ENCODE results near the gene CLMN.

Gene CLMN

DNA sequence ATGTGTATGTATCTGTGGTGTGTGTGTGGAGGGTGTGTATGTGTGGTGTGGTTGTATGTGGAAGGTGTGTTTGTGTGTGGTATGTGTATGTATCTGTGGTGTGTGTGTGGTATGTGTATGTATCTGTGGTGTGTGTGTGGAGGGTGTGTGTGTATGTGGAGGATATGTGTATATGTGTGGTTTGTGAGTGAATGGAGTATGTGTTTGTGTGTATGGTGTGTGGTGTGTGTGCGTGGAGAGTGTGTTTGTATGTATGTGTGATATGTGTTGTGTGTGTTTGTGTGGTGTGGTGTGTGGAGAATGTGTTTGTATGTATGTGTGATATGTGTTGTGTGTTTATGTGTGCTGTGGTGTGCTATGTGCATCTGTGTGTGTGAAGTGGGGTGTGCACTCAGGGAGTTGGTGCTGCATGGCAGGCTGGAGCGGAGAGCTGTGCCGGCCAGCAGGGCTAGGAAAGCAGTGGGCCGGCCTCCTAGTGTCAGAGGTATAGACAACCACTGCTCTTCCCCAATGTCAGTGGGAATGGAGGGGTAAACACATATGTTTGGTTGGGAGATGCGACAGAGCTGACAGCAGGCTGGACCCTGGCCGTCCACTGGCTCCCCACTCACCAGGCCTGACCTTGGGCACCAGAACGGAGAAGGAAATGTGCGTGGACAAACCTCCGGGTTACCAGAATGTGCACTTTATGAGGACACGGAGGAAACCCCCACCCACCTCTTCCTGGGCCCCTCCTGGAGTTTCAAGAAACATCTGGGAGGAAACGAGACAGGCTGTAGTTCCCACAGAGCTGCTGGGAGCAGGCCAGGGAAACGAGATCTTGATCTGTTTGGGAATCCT, 60.7 kb downstream of the CLMN start:
- no peak overlapping the region for H3K4me3 ChIP-seq (replicated peaks; ENCODE audit: low read depth, low read length)
- TF ChIP-seq, protein P1, sequence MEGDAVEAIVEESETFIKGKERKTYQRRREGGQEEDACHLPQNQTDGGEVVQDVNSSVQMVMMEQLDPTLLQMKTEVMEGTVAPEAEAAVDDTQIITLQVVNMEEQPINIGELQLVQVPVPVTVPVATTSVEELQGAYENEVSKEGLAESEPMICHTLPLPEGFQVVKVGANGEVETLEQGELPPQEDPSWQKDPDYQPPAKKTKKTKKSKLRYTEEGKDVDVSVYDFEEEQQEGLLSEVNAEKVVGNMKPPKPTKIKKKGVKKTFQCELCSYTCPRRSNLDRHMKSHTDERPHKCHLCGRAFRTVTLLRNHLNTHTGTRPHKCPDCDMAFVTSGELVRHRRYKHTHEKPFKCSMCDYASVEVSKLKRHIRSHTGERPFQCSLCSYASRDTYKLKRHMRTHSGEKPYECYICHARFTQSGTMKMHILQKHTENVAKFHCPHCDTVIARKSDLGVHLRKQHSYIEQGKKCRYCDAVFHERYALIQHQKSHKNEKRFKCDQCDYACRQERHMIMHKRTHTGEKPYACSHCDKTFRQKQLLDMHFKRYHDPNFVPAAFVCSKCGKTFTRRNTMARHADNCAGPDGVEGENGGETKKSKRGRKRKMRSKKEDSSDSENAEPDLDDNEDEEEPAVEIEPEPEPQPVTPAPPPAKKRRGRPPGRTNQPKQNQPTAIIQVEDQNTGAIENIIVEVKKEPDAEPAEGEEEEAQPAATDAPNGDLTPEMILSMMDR (IDR thresholded peaks at IDR 0.05; ENCODE audit: low read length, missing control alignments): no peak
- DNase-seq (ENCODE audit: low read depth): peak; percentile 68

DNA sequence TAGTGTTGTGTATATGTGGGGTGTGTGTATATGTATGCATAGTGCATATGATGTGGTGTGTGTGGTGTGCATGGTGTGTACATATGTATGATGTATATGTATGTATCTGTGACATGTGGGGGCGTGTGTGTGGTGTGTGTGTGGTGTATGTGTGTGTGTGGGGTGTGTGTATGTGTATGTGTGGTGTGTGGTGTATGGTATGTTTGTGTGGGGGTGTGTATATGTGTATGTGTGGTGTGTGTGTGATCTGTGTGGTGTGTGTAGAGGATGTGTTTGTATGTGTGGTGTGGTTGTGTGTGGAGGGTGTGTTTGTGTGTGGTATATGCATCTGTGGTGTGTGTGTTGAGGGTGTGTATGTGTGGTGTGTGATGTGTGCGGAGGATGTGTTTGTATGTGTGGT, 61.6 kb downstream of the CLMN start:
- TF ChIP-seq, protein P1 (IDR thresholded peaks at IDR 0.05; ENCODE audit: low read length, missing control alignments): no peak
- DNase-seq (ENCODE audit: low read depth): no peak
- no peak overlapping the region for H3K4me3 ChIP-seq (replicated peaks; ENCODE audit: low read depth, low read length)

DNA sequence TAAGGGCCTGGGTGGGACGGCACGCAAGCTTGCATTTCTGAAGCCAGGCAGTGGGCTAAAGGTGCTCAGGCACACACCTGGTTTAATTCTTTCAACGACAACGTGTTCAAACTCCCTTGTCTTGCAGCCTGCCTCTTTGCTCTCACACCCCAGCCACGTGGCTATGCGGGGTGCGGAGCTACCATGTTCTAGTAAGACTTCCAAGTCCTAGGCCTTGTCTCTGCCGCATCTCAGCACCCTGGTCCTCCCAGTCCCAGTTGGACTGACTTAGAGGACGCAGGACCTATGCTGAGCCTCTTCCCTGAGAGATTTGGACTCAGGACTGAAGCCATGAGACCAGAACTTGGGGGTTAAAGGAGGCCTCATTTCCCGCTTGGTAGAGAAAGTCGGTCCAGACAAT, 62.2 kb downstream of the CLMN start:
- no peak overlapping the region for H3K4me3 ChIP-seq (replicated peaks; ENCODE audit: low read depth, low read length)
- no peak for DNase-seq (ENCODE audit: low read depth)
- TF ChIP-seq, protein P1 (IDR thresholded peaks at IDR 0.05; ENCODE audit: low read length, missing control alignments): no peak

DNA sequence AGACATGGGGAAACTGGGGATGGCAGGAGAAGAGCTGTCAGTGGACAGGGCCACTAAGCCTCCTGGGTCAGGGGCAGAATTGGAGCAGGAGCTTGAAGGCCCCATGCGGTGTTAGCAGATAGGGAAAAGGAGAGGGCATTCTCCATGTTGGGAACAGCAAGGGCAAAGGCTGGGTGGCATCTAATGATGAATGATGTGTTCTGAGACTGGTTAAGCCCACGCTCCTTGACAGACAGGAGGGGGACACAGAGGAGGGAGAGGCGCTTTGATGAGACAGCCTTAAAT, 63.0 kb downstream of the CLMN start:
- H3K4me3 ChIP-seq (replicated peaks; ENCODE audit: low read depth, low read length): no peak overlapping the region
- no peak for DNase-seq (ENCODE audit: low read depth)
- TF ChIP-seq, protein P1 (IDR thresholded peaks at IDR 0.05; ENCODE audit: low read length, missing control alignments): no peak

DNA sequence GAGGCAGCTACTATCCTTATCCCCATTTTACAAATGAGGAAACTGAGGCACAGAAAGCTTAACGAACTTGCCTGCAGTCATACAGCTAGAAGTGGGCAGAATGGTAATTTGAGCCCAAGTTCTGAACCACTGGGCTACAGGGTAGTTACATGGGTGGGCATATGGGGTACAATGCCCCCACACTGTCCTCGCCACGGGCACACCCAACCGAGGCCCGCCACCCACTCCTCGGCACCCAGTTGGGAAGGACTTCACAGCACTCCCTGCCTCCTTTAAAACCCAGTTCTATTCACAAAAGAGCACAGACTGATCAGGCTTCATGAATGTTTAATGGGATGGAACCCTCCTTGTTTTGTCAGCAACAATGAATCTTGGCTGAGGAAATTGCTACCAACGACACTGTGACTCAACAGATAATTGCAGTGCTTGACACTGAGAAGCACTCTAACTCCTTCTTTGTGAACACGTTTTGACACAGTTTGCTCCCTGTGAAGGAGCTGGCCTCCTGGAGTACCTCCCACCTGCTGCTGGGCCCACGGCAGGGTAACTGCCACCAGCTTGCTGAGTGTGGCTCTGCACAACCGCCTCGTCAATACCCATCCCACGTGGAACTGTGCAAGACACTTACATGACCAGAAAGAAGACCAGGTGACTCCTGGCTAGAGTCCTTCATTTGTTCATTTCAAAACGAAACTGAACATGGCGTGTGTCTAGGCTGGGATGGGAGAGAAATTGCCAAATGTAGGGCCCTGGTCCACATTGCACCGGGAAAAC, 63.5 kb downstream of the CLMN start:
- TF ChIP-seq, protein P1 (IDR thresholded peaks at IDR 0.05; ENCODE audit: low read length, missing control alignments): no peak
- H3K4me3 ChIP-seq (replicated peaks; ENCODE audit: low read depth, low read length): no peak overlapping the region
- DNase-seq (ENCODE audit: low read depth): no peak

DNA sequence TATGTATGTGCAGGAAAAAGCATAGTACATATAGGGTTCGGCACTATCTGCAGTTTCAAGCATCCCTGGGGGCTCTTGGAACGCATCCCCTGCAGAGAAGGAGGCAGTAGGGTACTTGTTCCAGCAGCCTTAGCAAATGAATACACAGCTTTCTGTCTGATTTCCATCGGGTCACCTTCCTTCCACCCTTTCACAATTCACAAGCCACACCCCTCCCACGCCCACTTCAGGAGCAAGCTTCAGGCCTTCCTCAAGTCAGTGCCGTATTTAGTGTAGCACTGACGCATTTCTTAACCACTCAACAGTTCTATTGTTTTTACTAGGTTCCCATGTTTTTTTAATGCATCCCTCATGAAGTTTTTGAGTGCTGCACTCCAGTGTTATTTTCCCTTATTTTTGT, 64.2 kb downstream of the CLMN start:
- no peak overlapping the region for H3K4me3 ChIP-seq (replicated peaks; ENCODE audit: low read depth, low read length)
- TF ChIP-seq, protein P1 (IDR thresholded peaks at IDR 0.05; ENCODE audit: low read length, missing control alignments): no peak
- peak; percentile 83 for DNase-seq (ENCODE audit: low read depth)
